ENCODE data around the gene GPSM1. TPM values are rescaled to one million over a fixed set of nuclear protein-coding genes. Genes with fewer than 3 reads are reported as not detected.
"Not testable (repeated sequence)": the region's sequence is repeated elsewhere in the genome, so short reads cannot be mapped to it uniquely, and the experiment has no call there.

Gene GPSM1
- total RNA-seq, 2 donors from 2014 or later = 55.6 to 58.6 TPM

DNA sequence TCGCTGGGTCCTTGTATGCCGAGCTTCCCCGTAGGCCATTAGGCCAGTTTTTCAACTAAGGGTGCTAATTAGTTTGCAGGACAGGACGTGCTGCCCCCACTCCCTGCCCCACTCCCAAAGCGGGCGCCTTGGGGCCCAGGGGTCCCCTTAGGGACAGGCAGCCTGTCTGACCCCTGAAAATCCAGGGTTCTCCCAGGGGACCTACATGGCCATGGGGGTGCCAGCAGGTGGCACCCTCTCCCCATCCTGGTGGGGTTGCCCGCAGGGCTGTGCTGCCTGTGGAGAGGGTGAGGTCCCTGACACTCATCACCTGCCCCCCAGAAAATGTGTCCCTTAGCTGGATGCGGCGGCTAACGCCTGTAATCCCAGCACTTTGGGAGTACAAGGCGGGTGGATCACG is 14.9 kb upstream of the GPSM1 start:
- ATAC-seq = peak; percentile 72 to 81
- no peak for DNase-seq
- intact Hi-C loops (cut with DNase I) = loop anchor here in 1 of 2 donors (5.0 kb wide), 1 partner anchor 90 kb away; the partner anchor contains the start of gene SNAPC4

DNA sequence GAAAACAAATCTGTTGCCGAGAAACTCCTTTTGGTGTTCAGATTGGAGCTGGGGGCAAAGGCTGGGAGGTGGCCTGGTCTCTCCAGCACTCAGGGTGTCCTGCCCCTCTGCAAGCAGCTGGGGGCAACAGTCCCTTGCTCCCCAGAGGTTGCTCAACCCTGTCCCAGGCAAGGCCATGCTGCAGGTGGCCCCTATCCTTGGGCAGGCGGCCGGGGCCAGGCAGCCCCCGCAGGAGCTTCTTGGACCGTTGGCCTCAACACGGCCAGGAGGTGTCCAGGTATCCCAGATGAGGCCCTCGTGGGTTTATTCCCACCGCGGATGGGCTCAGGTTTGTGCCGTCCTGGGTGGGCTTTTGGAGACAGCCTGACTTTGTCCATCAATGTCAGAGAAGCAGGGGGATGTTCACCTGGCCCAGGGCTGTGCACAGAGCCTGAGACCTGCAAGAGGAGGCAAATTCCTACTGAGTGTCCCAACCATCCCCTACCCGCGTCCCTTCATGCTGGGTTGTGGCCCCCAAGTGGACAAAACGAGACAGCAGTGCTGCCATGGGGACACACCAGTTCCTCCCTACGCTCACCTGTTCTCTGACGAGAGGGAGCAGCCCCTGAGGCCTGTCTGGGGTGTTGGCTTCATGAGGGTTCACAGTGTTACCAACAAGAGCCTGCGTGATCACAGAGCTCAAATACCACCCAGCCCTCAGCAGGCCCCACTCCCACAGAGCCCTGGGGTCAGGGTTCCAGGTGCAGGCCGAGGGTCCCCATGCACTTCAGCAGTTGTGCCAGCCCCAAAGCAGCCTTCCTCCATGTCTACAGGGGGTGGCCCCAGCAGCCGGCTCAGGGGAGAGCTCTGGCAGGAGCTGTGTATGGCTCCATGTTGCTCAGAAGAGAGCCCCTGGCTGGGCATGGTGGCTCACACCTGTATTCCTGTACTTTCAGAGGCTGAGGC is 14.0 kb upstream of the GPSM1 start:
- DNase-seq (no peak), ATAC-seq (no peak)
- intact Hi-C loops (cut with DNase I) = loop anchor here in 1 of 2 donors (5.0 kb wide), 1 partner anchor 89 kb away; the partner anchor contains the start of gene SNAPC4

DNA sequence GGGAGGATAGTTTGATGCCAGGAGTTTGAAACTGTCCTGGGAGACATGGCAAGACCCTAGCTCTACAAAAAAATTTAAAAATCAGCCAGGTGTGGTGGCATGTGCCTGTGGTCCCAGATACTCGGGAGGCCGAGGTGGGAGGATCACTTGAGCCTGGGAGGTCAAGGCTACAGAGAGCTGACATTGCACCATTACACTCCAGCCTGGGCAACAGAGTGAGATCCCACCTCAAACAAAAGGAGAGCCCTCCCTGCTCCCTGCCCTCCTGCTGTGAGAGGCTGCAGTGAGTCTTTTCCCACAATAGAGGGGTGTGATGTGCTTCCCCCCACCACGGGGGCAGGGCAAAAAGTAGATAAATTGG is 13.3 kb upstream of the GPSM1 start:
- intact Hi-C loops (cut with DNase I) = loop anchor here in 1 of 2 donors (5.0 kb wide), 1 partner anchor 88 kb away; the partner anchor contains the start of gene SNAPC4
- no peak for ATAC-seq

DNA sequence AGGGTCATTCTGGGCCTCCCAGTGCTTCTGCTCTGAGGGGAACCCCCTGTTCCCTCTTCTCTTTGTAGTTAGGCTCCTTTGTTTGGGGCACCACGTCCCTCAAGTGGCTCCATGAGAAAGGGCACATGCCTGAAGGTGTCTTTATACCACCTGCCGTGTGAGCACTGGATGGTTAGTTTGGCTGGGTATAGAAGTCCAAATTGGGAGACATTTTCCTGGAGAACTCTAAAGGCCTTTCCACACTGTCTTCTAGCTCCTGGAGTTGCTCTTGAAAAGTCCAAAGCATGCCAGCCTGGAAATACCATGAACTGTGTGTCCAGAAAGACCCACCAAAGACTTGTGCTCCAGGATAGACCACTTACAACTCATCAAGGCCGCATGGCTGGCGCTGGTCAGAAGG is 12.4 kb upstream of the GPSM1 start:
- intact Hi-C loops (cut with DNase I) = loop anchor here in 1 of 2 donors (5.0 kb wide), 1 partner anchor 87 kb away; the partner anchor contains the start of gene SNAPC4
- ATAC-seq (no peak), DNase-seq (no peak)

More for the DNA sequence above, 13.3 kb upstream of the GPSM1 start:
- DNase-seq = no peak

DNA sequence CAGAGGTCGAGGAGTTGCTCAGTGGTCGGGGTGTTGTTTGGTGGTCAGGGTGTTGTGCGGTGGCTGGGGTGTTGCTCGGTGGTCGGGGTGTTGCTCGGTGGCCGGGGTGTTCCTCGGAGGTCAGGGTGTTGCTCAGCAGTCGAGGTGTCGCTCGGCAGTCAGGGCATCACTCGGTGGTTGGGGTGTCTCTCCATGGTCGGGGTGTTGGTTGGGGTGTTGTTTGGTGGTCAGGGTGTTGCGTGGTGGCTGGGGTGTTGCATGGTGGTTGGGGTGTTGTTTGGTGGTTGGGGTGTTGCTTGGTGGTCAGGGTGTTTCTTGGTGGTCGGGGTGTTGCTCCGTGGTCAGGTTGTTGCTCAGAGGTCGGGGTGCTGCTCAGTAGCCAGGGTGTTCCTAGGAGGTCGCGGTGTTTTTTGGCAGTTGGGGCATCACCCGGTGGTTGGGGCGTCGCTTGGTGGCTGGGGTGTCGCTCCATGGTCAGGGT is 11.0 kb upstream of the GPSM1 start:
- DNase-seq (no peak), ATAC-seq (no peak)
- intact Hi-C loops (cut with DNase I) = no loop called here

DNA sequence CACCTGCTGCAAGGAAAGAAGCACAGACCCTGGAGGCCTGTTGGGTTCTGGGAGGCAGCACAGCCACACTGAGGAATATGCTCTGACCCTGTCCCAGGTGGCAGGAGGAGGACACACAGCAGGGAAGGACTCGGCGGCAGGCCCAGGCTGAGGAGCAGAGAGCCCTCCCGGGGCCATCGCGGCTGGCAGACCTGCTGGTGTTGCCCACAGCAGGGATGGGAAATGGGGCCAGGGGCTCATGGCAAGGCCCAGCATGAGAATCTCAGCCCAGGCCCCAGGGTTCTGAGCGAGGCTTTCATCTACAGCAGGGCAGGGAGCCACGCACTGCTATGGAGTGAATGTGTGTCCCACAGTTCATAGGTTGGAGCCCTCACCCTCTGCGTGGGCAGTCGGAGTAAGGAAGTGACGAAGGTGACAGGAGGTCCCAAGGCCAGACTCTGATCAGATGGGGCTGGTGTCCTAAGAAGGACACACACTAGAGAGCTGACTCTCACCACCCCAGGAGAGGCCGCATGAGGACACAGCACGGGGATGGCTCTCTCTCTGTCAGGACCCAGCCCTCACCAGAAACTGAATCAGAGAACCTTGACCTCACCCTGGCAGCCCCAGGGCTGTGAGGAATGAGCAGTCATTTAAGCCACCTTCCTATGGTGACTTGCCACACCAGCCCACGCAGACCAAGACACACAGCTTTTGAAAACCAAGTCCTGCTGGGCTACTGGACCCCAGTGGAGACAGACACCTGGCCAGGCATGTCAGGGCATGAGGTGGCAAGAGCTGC is 10.3 kb upstream of the GPSM1 start:
- intact Hi-C loops (cut with DNase I) = no loop called here
- DNase-seq = no peak
- peak in 1 of 2 donors; percentile 7 for ATAC-seq

DNA sequence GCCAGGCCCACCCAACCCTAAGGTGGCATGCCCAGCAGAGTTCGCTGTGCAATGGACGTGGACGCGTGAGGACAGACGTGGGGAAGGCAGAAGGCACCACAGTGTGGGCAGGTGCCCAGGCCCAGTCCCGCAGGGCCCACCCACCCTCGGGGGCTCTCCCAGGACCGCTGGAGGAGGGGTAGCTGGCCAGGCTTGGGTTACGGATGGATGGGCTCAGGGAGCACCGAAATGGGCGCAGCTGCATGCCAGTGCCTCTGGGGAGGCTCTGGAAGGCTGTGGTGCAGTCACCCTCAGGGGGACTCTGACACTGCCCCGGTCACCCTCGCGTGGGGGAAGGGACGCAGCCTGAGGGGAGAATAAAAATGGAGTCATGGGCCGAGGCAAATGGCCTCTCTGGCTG is 9.6 kb upstream of the GPSM1 start:
- DNase-seq (no peak), ATAC-seq (no peak)
- intact Hi-C loops (cut with DNase I) = no loop called here

DNA sequence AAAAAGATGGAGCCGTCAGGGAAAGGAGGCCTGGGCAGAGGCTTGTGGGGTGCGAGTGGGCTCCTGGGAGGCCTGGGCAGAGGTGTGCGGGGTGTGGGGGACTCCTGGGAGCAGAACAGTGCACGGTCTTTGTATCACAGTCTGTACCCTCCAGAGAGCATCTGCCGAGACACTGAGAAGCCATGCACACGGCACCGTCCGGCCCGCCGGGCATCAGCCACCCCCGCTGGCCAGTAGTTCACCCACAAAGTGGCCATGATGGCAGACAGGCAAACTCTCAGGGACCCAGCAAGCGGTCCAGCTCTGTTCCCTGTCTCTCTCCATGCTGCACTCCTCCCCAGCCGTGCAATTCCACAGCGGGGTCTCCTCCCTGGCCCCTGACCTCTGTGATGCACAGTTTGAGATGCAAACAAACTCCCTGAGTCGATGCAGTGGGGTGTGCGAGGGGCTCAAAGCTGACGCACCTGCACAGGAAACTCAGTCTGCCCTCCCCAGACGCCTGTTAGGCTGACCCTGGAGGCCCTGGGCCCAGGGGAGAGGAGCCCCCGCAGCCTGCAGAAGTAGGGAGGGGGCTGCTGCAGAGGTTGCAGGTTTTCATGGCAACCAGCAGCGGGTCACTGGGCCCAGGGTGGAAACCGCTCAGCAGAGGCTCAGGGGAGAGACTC is 9.1 kb upstream of the GPSM1 start:
- intact Hi-C loops (cut with DNase I) = no loop called here
- ATAC-seq (no peak), DNase-seq (no peak)

DNA sequence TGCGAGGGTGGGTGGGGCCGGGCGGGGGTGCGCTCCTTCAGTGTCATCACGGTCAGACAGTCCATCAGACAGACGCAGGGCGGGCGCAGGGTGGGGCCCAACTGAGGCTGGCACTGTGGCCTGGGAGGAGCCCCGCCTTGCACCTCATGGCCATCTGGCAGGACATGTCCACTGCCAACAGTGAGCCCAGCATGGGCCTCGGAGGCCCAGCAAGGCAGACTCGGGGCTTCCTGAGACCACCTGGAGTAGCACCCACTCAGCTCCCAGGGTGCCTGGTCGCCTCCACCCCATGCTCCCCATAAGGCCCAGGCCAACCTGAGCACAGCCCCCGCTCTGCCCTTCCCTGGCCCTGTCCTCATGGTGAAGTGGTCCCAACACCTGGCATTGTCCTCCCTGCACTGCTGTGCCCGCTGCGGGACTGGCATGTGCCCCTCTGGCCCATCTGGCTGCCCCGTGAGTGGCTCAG is 8.5 kb upstream of the GPSM1 start:
- DNase-seq = no peak
- intact Hi-C loops (cut with DNase I) = no loop called here
- ATAC-seq = no peak

DNA sequence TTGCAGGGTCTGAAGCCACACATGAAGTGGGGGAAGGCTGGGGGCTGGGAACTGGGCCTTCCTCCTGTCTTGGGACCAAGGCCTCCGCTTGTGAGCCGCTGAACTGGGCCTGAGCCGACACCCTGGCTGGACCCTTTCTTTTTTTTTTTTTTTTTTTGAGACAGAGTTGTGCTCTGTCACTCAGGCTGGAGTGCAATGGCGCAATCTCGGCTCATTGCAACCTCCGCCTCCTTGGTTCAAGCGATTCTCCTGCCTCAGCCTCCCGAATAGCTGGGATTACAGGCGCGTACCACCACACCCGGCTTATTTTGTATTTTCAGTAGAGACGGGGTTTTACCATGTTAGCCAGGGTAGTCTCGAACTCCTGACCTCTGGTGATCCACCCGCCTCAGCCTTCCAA is 8.1 kb upstream of the GPSM1 start:
- intact Hi-C loops (cut with DNase I) = not testable (repeated sequence)

DNA sequence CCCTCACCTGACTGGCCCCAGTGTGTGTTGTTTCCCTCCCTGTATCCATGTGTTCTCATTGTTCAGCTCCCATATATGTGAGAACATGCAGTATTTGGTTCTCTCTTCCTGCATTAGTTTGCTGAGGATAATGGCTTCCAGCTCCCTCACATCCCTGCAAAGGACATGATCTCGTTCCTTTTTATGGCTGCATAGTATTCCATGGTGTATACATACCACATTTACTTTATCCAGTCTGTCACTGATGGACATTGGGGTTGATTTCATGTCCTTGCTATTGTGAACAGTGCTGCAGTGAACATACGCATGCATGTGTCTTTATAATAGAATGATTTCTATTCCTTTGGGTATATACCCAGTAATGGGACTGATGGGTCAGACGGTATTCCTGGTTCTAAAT is 7.4 kb upstream of the GPSM1 start:
- DNase-seq; ATAC-seq; intact Hi-C loops (cut with DNase I): not testable (repeated sequence)

More for the DNA sequence above, 8.1 kb upstream of the GPSM1 start:
- DNase-seq, ATAC-seq: not testable (repeated sequence)

DNA sequence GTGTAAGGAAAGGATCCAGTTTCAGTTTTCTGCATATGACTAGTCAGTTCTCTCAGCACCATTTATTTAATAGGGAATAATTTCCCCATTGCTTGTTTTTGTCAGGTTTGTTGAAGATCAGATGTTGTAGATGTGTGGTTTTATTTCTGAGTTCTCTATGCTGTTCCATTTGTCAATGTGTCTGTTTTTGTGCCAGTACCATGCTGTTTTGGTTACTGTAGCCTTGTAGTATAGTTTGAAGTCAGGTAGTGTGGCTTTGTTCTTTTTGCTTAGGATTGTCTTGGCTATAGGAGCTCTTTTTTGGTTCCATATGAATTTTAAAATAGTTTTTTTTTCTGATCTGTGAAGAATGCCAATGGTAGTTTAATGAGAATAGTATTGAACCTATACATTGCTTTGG is 6.4 kb upstream of the GPSM1 start:
- intact Hi-C loops (cut with DNase I); ATAC-seq; DNase-seq: not testable (repeated sequence)

DNA sequence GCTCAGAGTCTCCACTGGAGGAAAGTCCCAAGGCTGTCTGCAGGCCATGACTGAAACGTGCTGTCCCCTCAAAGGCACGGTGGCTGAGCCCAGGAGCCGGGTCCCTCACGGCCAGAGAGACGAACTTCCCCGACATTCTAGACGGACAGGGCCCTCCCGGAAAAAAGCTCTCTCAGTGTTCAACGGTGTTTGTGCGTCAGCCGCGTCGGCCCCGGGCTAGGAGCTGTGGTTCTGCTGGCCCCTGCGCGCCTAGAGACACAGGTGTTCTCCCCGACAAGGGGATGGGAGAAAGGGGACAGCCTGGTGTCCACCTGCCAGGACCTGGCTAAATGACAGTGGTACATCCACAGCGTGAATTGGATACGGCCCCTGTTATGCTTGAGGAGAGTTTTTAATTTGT is 5.8 kb upstream of the GPSM1 start:
- intact Hi-C loops (cut with DNase I) = no loop called here
- ATAC-seq (no peak), DNase-seq (no peak)

DNA sequence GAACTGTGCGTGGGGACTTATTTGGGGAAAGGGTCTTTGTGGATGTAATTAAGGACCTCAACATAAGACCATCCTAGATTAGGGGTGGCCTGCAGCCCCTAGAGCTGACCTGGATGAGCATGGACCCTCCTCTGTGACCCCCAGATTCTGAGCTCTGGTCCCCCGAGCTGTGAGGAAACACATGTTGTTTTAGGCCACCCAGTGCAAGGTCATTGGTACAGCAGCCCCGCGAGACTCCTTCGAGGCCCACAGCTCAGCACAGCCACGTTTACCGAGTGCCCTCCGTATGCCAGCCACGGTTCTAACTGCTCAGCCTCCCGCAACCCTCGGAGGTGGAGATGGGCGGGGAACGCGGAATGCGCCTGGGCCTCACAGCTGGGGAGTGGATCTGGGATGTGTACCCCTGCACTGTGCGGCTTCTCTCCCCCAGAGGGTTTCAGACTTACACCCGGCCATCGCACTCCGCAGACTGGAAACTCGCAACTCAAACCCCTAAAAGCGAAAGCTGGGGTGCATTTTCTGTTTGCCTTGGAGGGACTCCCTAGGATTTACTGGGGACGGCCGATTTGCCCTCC is 4.5 kb upstream of the GPSM1 start:
- no peak for DNase-seq
- ATAC-seq = no peak

DNA sequence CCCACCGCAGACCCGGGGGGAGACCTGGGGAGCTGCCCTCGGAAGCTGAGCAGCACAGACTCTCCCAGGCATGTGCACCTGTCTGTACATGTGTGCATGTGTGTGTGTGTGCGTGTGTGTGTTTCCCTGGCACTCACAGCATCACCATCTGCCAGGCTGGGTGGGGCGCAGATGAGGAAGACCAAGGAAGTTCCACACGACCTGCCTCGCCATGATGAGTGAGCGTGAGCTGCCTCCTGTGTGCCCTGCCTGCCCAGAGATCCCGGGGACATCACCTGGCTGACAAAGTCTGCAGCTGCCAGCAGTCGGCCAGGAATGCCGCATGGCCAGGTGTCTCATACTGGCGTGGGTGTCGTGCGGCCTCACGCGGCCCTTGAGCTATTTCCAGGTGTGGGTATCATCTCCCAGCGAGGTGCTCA is 4.0 kb upstream of the GPSM1 start:
- intact Hi-C loops (cut with DNase I) = no loop called here
- DNase-seq (no peak), ATAC-seq (no peak)

More for the DNA sequence above, 4.5 kb upstream of the GPSM1 start:
- intact Hi-C loops (cut with DNase I) = no loop called here

DNA sequence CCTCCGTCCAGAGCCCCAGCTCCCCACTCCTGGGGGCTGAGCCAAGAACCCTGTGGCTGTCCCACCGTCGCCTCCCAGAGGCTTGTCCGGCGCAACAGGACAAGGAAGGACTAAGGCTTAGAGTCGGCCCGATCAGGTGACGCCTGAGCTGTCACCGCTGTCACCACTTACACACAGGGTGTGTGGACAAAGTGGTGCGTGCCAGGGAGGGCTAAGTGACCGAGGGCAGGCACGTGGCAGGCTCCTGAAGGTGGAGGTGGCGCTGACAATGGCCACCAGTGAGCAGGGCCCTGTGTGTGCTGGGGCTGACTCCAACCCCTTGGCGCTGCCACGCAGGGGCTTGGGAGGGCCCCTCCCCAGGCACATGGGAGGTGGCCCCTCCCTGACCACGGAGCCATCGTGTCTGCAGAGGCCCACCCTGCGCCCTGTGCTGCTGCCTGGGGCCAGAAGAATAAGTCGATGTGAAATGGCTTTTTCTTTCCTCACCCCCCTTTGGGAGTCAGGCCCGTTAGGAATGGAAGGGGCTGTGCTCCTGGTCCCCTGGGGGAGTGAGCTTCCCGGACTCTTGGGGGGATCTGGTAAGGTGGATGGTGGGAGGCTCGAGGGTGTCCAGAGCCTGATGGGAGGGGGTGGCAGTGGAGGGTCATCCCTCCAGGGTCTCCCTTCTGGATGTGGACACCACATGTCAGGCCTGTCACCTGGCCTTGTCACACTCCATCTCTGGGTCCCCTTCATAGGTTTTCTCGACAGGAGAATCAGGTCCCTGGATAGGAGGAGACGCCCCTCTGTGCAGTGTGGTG is 2.6 kb upstream of the GPSM1 start:
- intact Hi-C loops (cut with DNase I) = no loop called here
- peak; percentile 54 to 67 for ATAC-seq
- peak; percentile 76 for DNase-seq

DNA sequence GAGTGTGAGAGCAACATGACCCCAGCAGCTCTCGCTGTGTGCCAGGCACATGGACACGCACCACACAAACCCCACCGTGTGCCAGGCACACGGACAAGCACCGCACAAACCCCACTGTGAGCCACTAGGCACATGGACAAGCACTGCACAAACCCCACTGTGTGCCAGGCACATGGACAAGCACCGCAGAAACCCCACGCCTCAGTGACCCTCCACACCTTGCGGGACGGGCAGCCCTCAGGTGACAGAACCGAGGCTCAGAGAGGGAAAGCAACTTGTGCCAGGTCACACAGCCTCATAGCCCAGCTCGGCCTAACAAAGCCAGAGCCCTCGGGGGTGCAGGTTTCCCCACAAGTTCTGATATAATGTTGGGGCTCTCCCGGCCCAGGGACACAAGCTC is 2.0 kb upstream of the GPSM1 start:
- intact Hi-C loops (cut with DNase I) = no loop called here
- no peak for ATAC-seq

More for the DNA sequence above, 2.0 kb upstream of the GPSM1 start:
- no peak for DNase-seq
